Activated effector memory CD4-positive, alpha-beta T cell treated with Interleukin-2 at 50 U/mL for 16 hours (primary cell): ENCODE measurements around the gene LSM2.

Experiments used
- DNase-seq: peaks from one replicate; pipeline ENCODE4 v3.0.0-alpha.2; 2020

Gene LSM2

GRCh38 chr6:31776485-31776988 lies 30.2 kb downstream of the LSM2 start:
- no peak for DNase-seq

- no peak for DNase-seq
Observed at GRCh38 chr6:31775633-31776484, 30.9 kb downstream of the LSM2 start.

GRCh38 chr6:31775184-31775583 lies 31.6 kb downstream of the LSM2 start:
- DNase-seq, result no peak

- DNase-seq, result no peak
Observed at GRCh38 chr6:31771992-31772358, 34.8 kb downstream of the LSM2 start.

- no peak for DNase-seq
Observed at GRCh38 chr6:31770860-31771259, 35.9 kb downstream of the LSM2 start.

- DNase-seq, result peak; percentile 67
Observed at GRCh38 chr6:31769684-31770371, 36.9 kb downstream of the LSM2 start.

GRCh38 chr6:31768363-31769257 lies 38.2 kb downstream of the LSM2 start:
- no peak for DNase-seq

GRCh38 chr6:31767096-31767645 lies 39.6 kb downstream of the LSM2 start:
- no peak for DNase-seq

GRCh38 chr6:31765910-31766794 lies 40.6 kb downstream of the LSM2 start:
- no peak for DNase-seq

GRCh38 chr6:31765559-31765909 lies 41.2 kb downstream of the LSM2 start:
- DNase-seq, result no peak

GRCh38 chr6:31764198-31764597 lies 42.6 kb downstream of the LSM2 start:
- DNase-seq, result no peak

GRCh38 chr6:31763619-31763940 lies 43.2 kb downstream of the LSM2 start:
- no peak for DNase-seq

- no peak for DNase-seq
Observed at GRCh38 chr6:31762878-31763618, 43.7 kb downstream of the LSM2 start.

- no peak for DNase-seq
Observed at GRCh38 chr6:31762356-31762755, 44.4 kb downstream of the LSM2 start, which contains the start of gene SAPCD1. SAPCD1 (plus strand) TSS chr6:31762656; CDS start chr6:31763055, 399 bp downstream.

- no peak for DNase-seq
Observed at GRCh38 chr6:31761343-31761742, 45.4 kb downstream of the LSM2 start.

GRCh38 chr6:31760790-31761189 lies 46.0 kb downstream of the LSM2 start:
- no peak for DNase-seq

- no peak for DNase-seq
Observed at GRCh38 chr6:31758281-31758680, 48.5 kb downstream of the LSM2 start.

GRCh38 chr6:31752739-31753319 lies 53.9 kb downstream of the LSM2 start:
- DNase-seq, result no peak

GRCh38 chr6:31750411-31751022 lies 56.2 kb downstream of the LSM2 start:
- DNase-seq, result no peak

GRCh38 chr6:31749301-31750036 lies 57.3 kb downstream of the LSM2 start:
- DNase-seq, result no peak
